ENCODE measurements around the gene LRRC61.

Gene LRRC61

GRCh38 chr7:150377196-150377595 lies 54.0 kb downstream of the LRRC61 start:
- TF ChIP-seq TEAD4 (IDR thresholded peaks at IDR 0.05) (no peak), TAF1 (IDR thresholded peaks at IDR 0.05; ENCODE audit: low read depth) (no peak), USF1 (IDR thresholded peaks at IDR 0.05) (no peak), CREB1 (IDR thresholded peaks at IDR 0.05; ENCODE audit: low read depth) (no peak), FOXM1 (IDR thresholded peaks at IDR 0.05; ENCODE audit: borderline replicate concordance, low read depth) (no peak), EP300 (IDR thresholded peaks at IDR 0.05; ENCODE audit: borderline replicate concordance) (no peak), YY1 (IDR thresholded peaks at IDR 0.05; ENCODE audit: low read depth) (no peak), NFIC (IDR thresholded peaks at IDR 0.05) (no peak)
- TF ChIP-seq, protein P1, sequence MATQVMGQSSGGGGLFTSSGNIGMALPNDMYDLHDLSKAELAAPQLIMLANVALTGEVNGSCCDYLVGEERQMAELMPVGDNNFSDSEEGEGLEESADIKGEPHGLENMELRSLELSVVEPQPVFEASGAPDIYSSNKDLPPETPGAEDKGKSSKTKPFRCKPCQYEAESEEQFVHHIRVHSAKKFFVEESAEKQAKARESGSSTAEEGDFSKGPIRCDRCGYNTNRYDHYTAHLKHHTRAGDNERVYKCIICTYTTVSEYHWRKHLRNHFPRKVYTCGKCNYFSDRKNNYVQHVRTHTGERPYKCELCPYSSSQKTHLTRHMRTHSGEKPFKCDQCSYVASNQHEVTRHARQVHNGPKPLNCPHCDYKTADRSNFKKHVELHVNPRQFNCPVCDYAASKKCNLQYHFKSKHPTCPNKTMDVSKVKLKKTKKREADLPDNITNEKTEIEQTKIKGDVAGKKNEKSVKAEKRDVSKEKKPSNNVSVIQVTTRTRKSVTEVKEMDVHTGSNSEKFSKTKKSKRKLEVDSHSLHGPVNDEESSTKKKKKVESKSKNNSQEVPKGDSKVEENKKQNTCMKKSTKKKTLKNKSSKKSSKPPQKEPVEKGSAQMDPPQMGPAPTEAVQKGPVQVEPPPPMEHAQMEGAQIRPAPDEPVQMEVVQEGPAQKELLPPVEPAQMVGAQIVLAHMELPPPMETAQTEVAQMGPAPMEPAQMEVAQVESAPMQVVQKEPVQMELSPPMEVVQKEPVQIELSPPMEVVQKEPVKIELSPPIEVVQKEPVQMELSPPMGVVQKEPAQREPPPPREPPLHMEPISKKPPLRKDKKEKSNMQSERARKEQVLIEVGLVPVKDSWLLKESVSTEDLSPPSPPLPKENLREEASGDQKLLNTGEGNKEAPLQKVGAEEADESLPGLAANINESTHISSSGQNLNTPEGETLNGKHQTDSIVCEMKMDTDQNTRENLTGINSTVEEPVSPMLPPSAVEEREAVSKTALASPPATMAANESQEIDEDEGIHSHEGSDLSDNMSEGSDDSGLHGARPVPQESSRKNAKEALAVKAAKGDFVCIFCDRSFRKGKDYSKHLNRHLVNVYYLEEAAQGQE (IDR thresholded peaks at IDR 0.05; ENCODE audit: low read depth) = no peak

DNA sequence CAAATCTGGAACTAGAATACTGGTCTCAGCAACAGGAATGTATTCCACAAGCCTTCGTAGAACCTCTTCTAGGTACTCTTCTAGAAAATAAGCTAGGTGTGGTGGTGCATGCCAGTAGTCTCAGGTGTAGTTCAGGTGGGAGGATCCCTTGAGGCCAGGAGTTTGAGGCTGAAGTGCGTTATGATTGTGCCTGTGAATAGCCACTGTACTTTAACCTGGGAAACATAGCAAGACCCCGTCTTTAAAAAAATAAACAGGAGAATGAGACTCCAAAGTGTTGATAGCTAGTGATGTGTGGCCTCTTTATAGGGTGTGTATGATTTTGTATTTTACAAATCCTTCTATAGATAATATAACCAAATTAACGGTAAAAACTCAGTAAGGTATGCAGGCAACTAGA lies 54.5 kb downstream of the LRRC61 start:
- TF ChIP-seq ZBTB7A (IDR thresholded peaks at IDR 0.05; ENCODE audit: low read depth) (no peak), USF1 (IDR thresholded peaks at IDR 0.05) (no peak), NFIC (IDR thresholded peaks at IDR 0.05) (no peak), YY1 (IDR thresholded peaks at IDR 0.05; ENCODE audit: low read depth) (no peak), CREB1 (IDR thresholded peaks at IDR 0.05; ENCODE audit: low read depth) (no peak), TAF1 (IDR thresholded peaks at IDR 0.05; ENCODE audit: low read depth) (no peak), TEAD4 (IDR thresholded peaks at IDR 0.05) (no peak), FOXM1 (IDR thresholded peaks at IDR 0.05; ENCODE audit: borderline replicate concordance, low read depth) (no peak), TCF12 (IDR thresholded peaks at IDR 0.05; ENCODE audit: low read depth) (no peak), EGR1 (IDR thresholded peaks at IDR 0.05) (no peak), RAD21 (IDR thresholded peaks at IDR 0.05; ENCODE audit: low read depth) (no peak), CEBPB (IDR thresholded peaks at IDR 0.05) (no peak), EP300 (IDR thresholded peaks at IDR 0.05; ENCODE audit: borderline replicate concordance) (no peak)
- TF ChIP-seq, protein P1 (IDR thresholded peaks at IDR 0.05; ENCODE audit: low read depth) = no peak
- TF ChIP-seq, protein P2, sequence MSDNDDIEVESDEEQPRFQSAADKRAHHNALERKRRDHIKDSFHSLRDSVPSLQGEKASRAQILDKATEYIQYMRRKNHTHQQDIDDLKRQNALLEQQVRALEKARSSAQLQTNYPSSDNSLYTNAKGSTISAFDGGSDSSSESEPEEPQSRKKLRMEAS (IDR thresholded peaks at IDR 0.05) = no peak

DNA sequence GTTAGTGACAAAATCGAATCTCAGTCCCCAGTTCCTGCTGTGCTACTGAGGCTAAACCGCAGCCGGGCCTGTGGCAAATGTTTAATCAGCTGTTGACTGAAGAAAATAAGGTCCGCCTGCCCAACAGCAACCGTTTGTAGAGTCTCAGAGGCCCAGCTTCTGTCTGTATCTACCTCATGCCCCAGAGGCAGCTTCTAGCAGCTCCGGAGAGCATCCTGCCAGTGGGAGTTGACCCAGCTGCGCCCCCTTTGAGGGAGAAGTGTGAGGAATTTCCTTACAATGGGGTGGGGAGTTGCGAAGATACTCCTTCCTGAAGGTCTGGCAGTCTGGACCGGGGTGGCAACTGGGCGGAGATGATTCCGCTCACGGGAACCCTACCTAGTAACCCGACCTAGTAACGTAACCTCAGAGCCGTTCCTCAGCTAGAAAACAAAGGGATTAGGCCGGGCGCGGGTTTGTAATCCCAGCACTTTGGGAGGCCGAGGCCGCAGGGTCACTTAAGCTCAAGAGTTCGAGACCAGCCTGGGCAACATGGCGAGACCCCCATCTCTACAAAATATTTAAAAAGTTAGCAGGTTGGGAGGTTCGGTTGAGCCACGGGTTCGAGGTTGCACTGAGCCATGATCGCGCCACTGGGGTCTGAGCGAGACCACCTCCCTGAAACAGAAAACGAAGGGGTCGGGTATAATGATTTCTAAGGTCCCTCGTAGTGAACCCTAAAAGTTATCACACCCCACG lies 55.1 kb downstream of the LRRC61 start:
- TF ChIP-seq RAD21 (IDR thresholded peaks at IDR 0.05; ENCODE audit: low read depth) (0 out of 2 replicates have a peak, but pooled peaks have one; percentile 5), EP300 (IDR thresholded peaks at IDR 0.05; ENCODE audit: borderline replicate concordance) (no peak)

- no peak for TF ChIP-seq CEBPB (IDR thresholded peaks at IDR 0.05)
- peak; percentile 66; the same call in 1 of the 2 replicates for TF ChIP-seq TAF1 (IDR thresholded peaks at IDR 0.05; ENCODE audit: low read depth)
- peak; percentile 89 for TF ChIP-seq USF1 (IDR thresholded peaks at IDR 0.05)
- 0 out of 2 replicates have a peak, but pooled peaks have one; percentile 10 for TF ChIP-seq EP300 (IDR thresholded peaks at IDR 0.05; ENCODE audit: borderline replicate concordance)
- 0 out of 2 replicates have a peak, but pooled peaks have one; percentile 10 for TF ChIP-seq YY1 (IDR thresholded peaks at IDR 0.05; ENCODE audit: low read depth)
Measured at GRCh38 chr7:150378853-150379440, 55.8 kb downstream of the LRRC61 start, which contains the start of gene ZNF775. ZNF775 (plus strand) TSS chr7:150379330; CDS start chr7:150388471, 9,141 bp downstream.

DNA sequence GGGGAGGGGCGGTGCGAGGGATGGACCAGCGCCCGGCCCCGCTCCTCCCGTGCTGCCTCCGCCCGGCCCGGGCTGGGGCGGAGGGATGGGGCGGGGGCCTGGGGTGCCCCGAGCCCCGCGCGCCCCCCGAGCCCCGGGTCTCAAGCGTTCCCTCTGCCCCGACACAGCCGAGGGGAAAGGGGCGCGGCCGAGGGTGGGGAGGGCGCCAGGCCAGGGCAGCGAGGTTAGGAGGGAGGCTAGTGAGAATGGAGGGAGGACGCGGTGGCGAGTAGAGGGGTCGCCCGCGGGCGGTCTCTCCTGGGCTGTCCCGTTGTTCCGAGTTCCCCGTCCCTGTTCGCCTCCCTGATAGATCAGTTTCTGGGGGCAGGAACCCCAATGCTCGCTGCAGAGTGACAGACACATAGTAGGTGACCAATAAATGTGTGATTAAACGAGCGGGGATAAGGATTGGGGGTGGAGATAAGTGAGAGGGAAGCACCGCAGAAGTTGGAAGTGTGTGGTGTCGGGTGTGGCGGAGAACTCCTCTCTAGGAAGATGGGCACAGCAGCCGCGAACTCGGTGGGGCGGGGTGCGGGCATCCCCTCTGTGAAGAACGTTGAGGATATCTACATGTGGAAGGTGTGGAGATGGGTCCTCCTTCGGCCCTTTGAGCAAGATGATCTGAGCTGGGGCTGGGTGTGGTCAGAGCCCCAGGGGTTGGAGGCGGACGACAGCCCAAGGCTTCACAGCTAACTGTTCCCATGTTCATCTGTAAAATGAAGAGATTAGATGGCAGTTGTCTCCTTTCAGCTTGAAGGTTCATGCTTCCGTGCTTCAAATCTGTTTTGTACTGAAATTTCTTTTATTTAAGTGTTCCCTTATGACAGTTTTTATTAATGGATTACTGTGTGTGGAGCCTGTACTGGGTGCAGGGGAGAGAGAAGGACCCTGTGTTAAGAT lies 56.6 kb downstream of the LRRC61 start:
- no peak for TF ChIP-seq EP300 (IDR thresholded peaks at IDR 0.05; ENCODE audit: borderline replicate concordance)
- TF ChIP-seq, protein P2 (IDR thresholded peaks at IDR 0.05) = peak; percentile 38; the same call in 1 of the 2 replicates
- TF ChIP-seq ZBTB7A (IDR thresholded peaks at IDR 0.05; ENCODE audit: low read depth) = peak; percentile 83

Measured in Ishikawa (cell line).